NCI-H2081 treated with DMSO at 0.1 percent for 48 hours (cell line): ENCODE data around the gene TCEAL7.
"Not testable (repeated sequence)": the region's sequence is repeated elsewhere in the genome, so short reads cannot be mapped to it uniquely, and the experiment has no call there.

Experiments used
- DNase-seq: peaks from one replicate; lab custom pipeline; 2025; lab: John Stamatoyannopoulos, UW

The TCEAL7 gene, protein sequence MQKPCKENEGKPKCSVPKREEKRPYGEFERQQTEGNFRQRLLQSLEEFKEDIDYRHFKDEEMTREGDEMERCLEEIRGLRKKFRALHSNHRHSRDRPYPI

GRCh38 chrX:103329991-103330390 is at the start of gene TCEAL7:
TCEAL7 (plus strand) TSS chrX:103330239; CDS start chrX:103331404, 1,165 bp downstream.
- DNase-seq, result no peak

- no peak for DNase-seq
These were observed 36.9 kb upstream of the TCEAL7 start for GRCh38 chrX:103293118-103293517.

GRCh38 chrX:103304705-103305104 is 25.3 kb upstream of the TCEAL7 start:
- no peak for DNase-seq

GRCh38 chrX:103305666-103306065 is 24.4 kb upstream of the TCEAL7 start:
- not testable (repeated sequence) for DNase-seq

DNA sequence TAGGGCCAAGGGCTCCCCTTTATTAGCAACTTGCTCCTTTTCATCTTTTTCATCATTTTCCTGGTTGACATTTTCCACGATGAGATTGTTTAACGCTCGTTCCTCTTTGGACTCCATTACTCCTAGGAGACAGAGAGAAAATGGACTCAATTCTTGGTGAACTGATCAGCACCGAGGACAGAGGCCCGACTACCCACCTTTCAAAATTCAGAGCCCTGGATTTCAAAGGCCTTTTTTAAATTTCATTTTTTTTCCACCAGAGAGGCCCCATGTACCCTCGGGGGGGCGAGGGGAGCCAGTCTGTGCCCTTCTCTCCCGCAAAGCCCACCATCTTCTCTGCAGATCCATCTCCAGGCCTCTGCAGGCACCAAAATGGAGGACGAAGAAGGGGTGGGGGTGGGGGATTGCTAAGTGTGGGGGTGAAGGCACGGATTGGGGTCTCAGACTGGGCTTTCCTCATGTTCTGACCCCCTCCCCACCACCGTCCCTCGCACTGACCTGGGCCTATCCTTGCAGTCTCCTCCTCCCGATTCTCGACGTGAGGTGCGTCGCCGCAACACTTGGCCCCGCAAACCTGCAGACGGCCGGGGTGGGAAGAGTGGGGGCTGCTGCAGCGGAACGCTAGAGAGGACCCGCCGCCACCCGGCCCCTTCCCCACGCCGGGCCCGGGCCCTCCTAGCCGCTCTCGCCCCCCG is 20.0 kb upstream of the TCEAL7 start:
- no peak for DNase-seq

- peak; percentile 42 for DNase-seq
These were observed 19.3 kb upstream of the TCEAL7 start, which contains the start of gene BEX2 for GRCh38 chrX:103310555-103311398. BEX2 (minus strand) TSS chrX:103310990; CDS start chrX:103309976, 1,014 bp downstream.

GRCh38 chrX:103311399-103311780 is 18.6 kb upstream of the TCEAL7 start:
- no peak for DNase-seq

DNA sequence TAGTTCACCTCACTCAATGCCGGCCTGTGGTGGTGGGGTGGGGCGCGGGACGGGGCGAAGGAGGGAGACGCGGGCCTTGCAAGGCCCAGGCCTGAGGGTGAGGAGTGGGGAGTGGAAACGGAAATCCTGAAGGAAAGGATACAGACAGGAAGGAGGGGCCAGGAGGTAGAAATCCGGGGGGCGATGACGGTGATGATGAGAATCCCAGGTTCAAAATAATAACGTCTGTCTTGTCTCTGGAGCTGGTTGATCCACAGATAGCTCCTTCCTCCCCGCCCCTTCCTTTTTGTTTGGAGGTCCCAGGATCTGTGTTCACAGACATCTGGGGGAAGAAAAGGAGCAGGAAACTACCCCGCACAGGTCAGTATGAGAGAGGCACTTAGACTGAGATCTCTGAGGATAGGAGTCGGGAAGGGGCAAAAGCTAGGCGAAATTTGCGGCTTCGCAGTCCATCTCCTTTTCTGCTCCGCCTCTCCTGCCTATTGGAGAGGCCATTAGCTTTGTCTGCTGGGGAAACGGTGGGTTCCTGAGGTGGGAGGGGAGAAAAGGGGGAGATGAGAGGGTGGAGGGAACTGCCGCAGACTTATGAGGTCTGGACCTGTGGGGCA is 746 bp downstream of the TCEAL7 start:
- DNase-seq, result no peak

DNA sequence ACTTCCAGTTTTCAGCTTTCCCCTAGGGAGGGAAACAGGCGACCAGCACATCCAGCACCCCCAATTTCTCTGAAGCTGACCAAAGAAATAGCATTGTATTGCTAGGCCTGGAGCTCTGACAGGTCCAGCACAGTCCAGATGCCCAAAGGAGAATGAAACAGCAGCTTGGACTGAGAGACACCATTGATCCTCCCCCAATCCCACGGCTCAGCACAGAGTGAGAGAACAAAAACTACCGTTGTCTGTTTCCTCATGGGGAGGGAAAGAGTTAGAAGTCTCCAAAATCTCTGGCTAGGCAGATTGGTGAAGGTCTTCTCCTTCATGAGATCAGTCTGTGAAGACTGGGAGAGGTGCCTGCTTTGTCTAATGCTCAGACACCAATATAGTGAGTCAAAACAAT is 8.6 kb downstream of the TCEAL7 start:
- no peak for DNase-seq

GRCh38 chrX:103343105-103343504 is 13.1 kb downstream of the TCEAL7 start:
- DNase-seq, result no peak

- no peak for DNase-seq
These were observed 14.6 kb downstream of the TCEAL7 start for GRCh38 chrX:103344606-103345005.

DNA sequence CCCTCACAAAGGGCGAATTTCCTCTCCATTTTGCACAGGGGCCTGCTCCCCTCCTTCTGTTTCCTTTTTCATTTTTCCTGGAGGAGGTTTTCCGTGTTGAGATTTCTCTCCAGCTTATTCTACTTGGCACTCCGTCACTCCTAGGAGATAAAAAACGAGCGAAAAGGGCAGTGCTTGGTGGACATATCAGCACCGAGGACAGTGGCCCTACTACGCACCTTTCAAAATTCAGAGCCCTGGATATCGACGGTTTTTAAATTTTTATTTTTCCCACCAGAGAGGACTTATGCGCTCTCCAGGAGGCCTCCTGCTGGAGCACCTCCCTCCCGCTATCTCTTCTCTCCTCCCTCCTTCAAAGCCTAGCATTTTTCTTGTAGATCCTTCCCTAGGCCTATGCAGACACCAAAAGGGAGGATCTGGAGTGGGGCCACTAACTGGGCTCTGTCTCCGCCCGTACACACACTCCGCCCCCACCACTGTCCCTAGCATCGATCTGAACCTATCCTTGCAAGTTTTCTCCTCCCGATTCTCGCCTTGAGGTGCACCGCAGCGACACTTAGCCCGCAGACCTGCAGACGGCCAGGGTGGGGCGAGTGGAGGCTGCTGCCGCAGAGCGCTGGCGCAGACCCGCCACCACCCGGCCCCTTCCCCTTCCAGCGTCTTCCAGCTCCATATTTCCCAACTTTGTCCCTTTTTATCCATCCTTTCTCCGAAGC is 17.8 kb downstream of the TCEAL7 start:
- DNase-seq, result no peak

DNA sequence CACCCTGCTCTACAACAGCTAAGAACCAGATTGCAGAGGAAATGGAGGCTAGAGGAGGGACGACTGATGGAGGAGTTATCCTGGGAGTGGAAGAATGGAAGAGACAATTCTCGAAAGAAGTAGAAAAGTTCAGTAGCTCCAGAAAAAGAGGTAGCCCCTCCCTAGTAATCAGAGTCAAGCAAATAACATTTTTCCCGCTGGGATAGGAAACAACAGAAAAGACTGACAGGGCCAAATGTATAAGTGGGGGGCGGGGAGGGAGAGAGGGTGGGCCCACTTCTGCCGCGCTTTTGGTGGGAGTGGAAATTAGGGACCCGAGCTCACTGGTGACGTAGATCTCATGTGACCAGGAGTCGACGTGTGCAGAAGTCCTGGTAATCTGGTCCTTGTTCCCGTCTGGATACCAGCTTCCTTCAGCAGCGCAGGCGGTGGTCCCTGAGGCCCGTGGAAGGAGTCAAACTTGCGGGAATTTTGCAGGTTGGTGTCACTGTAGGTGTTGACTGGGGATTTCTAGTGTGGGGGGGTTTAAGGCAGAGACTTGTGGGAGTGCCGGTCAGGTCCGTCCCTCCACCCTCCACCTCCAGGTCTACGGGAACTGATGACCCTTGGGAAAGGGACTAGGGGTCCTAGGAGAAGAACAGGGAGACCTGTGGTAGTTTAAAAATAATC is 26.2 kb downstream of the TCEAL7 start, which contains the start of gene TCEAL9:
TCEAL9 (plus strand) TSS at position 377 of the 669 bp plus-strand sequence. CDS start 1,179 bp downstream, outside the sequence.
- DNase-seq, result peak; percentile 74

DNA sequence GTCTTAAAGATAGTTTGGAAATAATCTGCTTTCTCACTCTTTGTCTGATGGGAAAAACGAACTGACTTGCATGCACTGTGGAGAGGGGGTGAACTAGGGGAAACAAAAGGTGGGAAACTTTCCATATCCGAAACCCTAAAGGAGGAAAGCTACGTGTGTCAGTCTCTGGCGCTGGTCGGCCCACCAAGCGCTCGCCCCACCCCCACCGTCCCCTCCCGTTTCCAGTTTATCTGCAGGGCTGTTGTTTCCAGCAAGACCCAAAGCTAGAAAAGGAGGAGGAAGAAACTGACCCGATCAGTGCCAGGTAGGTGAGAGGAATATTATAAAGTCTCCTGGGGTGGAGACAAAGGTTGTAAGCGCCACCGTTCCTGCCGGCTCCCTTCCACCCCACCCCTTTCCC is 26.8 kb downstream of the TCEAL7 start:
- DNase-seq, result no peak

DNA sequence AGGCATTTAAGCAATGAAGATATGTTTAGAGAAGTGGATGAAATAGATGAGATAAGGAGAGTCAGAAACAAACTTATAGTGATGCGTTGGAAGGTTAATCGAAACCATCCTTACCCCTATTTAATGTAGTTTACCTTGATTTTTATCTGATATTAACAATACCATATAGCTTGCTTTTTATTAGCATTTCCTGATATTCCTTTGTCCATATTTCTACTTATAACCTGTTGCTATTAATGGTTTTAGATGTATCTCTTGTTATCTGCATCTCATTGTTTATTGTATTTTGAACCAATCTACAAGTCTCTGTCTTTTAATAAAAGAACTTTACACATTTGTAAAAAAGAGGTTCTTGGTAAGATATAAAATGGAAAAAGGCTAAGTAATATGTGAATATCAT is 27.8 kb downstream of the TCEAL7 start:
- DNase-seq, result no peak

DNA sequence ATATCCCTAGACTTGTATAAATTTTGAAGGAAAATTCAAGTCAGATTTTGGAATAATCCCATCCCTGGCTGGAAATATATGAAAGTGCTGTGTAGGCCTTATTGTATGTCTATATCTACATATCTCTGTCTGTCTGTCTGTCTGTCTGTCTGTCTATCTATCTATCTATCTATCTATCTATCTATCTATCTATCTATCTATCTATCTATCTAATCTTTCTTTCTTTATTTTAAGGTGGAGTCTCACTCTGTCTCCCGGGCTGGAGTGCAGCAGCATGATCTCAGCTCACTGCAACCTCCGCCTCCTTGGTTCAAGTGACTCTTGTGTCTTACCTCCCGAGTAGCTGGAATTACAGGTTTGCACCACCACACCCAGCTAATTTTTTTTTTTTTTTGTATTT is 29.6 kb downstream of the TCEAL7 start:
- DNase-seq, result not testable (repeated sequence)

DNA sequence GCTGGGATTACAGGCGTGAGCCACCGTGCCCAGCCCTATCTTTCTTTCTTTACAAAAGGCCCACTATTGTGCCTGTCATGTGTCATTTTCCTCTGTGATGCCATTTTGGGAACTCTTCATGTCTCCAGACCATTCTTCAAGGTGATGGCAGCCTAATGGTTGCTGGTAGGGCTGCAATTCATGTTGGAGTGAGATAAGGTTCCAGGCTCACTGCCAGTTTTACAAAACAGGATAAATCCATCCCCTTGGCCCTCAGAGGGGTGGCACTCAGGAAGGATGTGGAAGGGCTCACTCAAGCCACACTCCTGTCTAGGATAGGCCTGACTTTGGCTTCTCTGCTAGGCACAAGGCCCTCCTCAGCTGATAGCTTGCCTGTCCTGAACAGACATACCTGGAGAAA is 30.1 kb downstream of the TCEAL7 start:
- DNase-seq, result no peak

DNA sequence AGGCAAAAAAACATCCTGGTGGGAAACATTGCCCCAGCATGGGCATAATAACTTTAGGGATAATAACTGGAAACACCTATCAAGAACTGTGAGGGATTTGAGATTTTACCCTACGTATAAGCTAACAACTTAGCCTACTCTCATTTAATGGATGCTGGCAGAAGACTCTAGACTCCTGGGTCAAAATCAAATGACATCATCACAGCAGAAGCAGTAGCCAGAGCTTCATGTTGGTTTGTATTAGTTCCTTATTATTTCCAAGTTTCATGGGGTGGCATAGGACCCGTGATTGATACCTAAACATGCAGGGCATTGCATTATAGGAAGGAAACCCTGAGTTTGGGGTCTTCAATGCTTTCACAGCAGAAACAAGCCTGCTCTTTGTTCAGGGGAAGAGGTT is 30.9 kb downstream of the TCEAL7 start:
- DNase-seq, result no peak

DNA sequence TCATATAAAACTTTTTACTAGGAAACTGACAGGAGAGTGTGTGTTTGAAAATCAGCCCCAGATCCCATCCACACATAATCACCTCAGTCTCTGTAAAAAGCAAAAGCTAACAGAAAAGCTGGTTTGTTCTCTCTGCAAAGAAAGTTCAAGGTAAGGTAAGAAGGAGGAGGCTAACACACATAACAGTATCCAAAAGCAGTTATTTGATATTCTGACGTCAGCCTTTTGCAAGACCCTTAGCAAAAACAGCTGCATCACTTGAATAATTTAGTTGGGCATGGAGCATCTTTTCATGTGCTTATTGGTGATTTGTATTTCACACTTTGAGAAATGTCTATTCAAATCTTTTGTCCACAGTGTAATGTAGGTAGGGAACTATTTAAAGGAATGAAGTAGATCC is 31.8 kb downstream of the TCEAL7 start:
- no peak for DNase-seq

DNA sequence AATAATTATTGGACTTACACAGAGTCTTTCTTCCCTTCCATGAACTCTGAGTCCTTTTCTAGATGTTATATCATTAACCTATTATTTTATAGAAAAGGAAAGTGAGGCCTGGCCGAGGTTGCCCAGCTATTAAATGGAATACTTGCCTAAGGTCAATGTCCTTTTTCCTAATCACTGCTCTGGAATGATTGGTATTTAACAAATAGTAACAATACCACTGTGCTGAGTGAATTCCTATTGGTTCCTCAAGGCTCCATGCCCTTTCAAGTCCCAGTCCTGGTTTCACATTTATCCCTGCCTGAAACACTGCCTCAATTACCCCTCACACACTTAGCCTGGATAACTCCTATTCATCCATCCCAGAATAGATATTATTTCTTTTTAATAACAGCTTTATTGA is 32.4 kb downstream of the TCEAL7 start:
- DNase-seq, result no peak

DNA sequence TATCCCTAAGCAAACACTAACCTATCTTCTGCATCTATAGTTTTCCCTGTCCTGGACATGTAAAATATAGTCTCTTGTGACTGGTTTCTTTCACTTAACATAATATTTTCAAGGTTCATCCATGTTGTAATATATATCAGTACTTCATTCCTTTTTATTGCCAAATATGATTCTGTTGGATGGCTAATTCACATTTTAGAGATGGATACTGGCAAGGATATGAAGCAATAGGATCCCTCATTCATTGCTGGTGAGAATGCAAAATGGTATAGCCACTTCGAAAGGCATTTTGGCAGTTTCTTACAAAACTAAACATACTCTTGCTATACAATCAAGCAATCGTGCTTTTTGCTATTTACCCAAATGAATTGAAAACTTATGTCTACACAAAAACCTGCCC is 33.0 kb downstream of the TCEAL7 start:
- no peak for DNase-seq
